Measurements from ENCODE around the gene IFNL2. TPM values are rescaled to one million over a fixed set of nuclear protein-coding genes. Genes with fewer than 3 reads are reported as not detected.
A peak's percentile ranks its signal among the peaks of the same experiment; 100 is the strongest.

IFNL2 gene
- total and polyA plus RNA-seq, 9 of the 15 experiments (the other 6 are each of a cell fraction or from before 2014, with no cell fraction given), result not detected

GRCh38 chr19:39261704-39262103 lies 6.5 kb upstream of the IFNL2 start:
- no peaks in the 10 kb centered on the region for H3K79me2 ChIP-seq (ENCODE audit: control insufficient read depth, insufficient read depth, low read length)
- ATAC-seq (no peak), DNase-seq (ENCODE audit: extremely low read depth in 1 of 4, low spot score in 3 of 4) (no peak), FAIRE-seq (no peak)
- H3K4me3 ChIP-seq, result no peak overlapping the region
- no peak overlapping the region for H3K9ac ChIP-seq (ENCODE audit: insufficient read depth in 1 of 2, low read depth in 2 of 2, low read length in 2 of 2)
- no peak overlapping the region for H3K4me2 ChIP-seq (ENCODE audit: insufficient read depth, low read length)
- in situ Hi-C loops (cut with MboI) (no loop called here), intact Hi-C loops (cut with micrococcal nuclease) (no loop called here)
- no peaks in the 10 kb centered on the region for H3K9me3 ChIP-seq (replicated peaks; ENCODE audit: control insufficient read depth, insufficient read depth, low read depth, low read length)
- WGBS (ENCODE audit: insufficient coverage, low coverage, missing lambda C conversion rate), result 79% methylated on average over 3 of the region's 3 CpGs
- H3K4me1 ChIP-seq (replicated peaks in 1 of 2; ENCODE audit: control insufficient read depth in 2 of 2, insufficient read depth in 2 of 2, low read length in 2 of 2), result peaks cover 17 to 32% of the 10 kb centered on the region in 2 experiments; a peak in 4 of 5 replicates
- ChIA-PET POLR2A (interaction anchor here (0.6 kb wide), 1 partner anchor 153 kb away, joined by 3 read pairs; no protein-coding TSS in a partner anchor), CTCF (ENCODE audit: low intra/inter-chr PET ratio) (no interaction called here)
- H3K9me1 ChIP-seq (ENCODE audit: control insufficient read depth, insufficient read depth, low read length), result no peaks in the 10 kb centered on the region
- no peak overlapping the region for H3K27ac ChIP-seq (ENCODE audit: extremely low read depth, low read depth, low read length)
- no peak overlapping the region for H2AFZ ChIP-seq (ENCODE audit: low read depth, low read length)
- no peaks in the 10 kb centered on the region for H4K20me1 ChIP-seq (replicated peaks; ENCODE audit: control insufficient read depth, insufficient read depth, low read length)
- no peaks in the 10 kb centered on the region for H3K36me3 ChIP-seq (ENCODE audit: control insufficient read depth, insufficient read depth, low read length)
- H3K27me3 ChIP-seq (ENCODE audit: control insufficient read depth in 2 of 2, insufficient read depth in 2 of 2, low read length in 2 of 2), result no peaks in the 10 kb centered on the region
- no TSS peak for BruUV-seq (replicated peaks)
- TF ChIP-seq KDM1A (IDR thresholded peaks at IDR 0.05), result 0 out of 4 replicates have a peak, but pooled peaks of 1 of the 2 experiments have one; percentile 11
- no peak for TF ChIP-seq CEBPB (tag; IDR thresholded peaks at IDR 0.05)
- TF ChIP-seq BCOR (IDR thresholded peaks at IDR 0.05), result 0 out of 2 replicates have a peak, but pooled peaks have one; percentile 31
- TF ChIP-seq TARDBP (IDR thresholded peaks at IDR 0.05), result no peak
- no peak for TF ChIP-seq HDAC8 (tag; IDR thresholded peaks at IDR 0.05)
- TF ChIP-seq CHD4 (IDR thresholded peaks at IDR 0.05; ENCODE audit: insufficient read depth, insufficient replicate concordance, low read depth, low read length, poor library complexity, severe bottlenecking), result no peak
- TF ChIP-seq, protein P1, sequence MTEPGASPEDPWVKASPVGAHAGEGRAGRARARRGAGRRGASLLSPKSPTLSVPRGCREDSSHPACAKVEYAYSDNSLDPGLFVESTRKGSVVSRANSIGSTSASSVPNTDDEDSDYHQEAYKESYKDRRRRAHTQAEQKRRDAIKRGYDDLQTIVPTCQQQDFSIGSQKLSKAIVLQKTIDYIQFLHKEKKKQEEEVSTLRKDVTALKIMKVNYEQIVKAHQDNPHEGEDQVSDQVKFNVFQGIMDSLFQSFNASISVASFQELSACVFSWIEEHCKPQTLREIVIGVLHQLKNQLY (CRISPR knock-in tag; conservative IDR thresholded peaks at IDR 0.05), result no peak
- peak; percentile 72 for TF ChIP-seq RBM25 (IDR thresholded peaks at IDR 0.05; ENCODE audit: low read depth, low read length, severe bottlenecking)
- TF ChIP-seq ZNF695 (CRISPR knock-in tag; IDR thresholded peaks at IDR 0.05), result no peak
- TF ChIP-seq ZNF639 (CRISPR knock-in tag; conservative IDR thresholded peaks at IDR 0.05 in 1 of 2, IDR thresholded peaks at IDR 0.05 in 1 of 2), result no peak
- no peak for TF ChIP-seq SMARCE1 (IDR thresholded peaks at IDR 0.05)
- TF ChIP-seq, protein P2, sequence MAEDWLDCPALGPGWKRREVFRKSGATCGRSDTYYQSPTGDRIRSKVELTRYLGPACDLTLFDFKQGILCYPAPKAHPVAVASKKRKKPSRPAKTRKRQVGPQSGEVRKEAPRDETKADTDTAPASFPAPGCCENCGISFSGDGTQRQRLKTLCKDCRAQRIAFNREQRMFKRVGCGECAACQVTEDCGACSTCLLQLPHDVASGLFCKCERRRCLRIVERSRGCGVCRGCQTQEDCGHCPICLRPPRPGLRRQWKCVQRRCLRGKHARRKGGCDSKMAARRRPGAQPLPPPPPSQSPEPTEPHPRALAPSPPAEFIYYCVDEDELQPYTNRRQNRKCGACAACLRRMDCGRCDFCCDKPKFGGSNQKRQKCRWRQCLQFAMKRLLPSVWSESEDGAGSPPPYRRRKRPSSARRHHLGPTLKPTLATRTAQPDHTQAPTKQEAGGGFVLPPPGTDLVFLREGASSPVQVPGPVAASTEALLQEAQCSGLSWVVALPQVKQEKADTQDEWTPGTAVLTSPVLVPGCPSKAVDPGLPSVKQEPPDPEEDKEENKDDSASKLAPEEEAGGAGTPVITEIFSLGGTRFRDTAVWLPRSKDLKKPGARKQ (CRISPR knock-in tag; IDR thresholded peaks at IDR 0.05), result no peak
- no peak for TF ChIP-seq CEBPZ (IDR thresholded peaks at IDR 0.05; ENCODE audit: borderline replicate concordance, low read depth, low read length)
- no peak for TF ChIP-seq IFI16 (CRISPR knock-in tag; IDR thresholded peaks at IDR 0.05)
- no peak for TF ChIP-seq SMARCA5 (IDR thresholded peaks at IDR 0.05)
- TF ChIP-seq CTBP1 (IDR thresholded peaks at IDR 0.05; ENCODE audit: borderline replicate concordance), result no peak
- TF ChIP-seq RFX5 (IDR thresholded peaks at IDR 0.05; ENCODE audit: low read depth, low read length), result peak; percentile 75

All from K562 (cell line).